SJCRH30 (cell line): ENCODE results near the gene TLX3. TPM values are rescaled to one million over a fixed set of nuclear protein-coding genes. Genes with fewer than 3 reads are reported as not detected.

Source experiments
- DNase-seq, 2 experiments: peaks; one replicate each; pipeline ENCODE4 v3.0.0-alpha.2; 2015 to 2020
- H3K27ac ChIP-seq: fragments of 250-450 bp; sonication (Bioruptor Pico); 2 replicates; pipeline ENCODE4 v1.5.1; 2020; ENCODE audit warnings: mild to moderate bottlenecking, moderate library complexity
- H3K27me3 ChIP-seq: fragments of 250-450 bp; sonication (Bioruptor Pico); 2 replicates; pipeline ENCODE4 v1.5.1; 2020; ENCODE audit warnings: mild to moderate bottlenecking, moderate library complexity
- H3K36me3 ChIP-seq: fragments of 250-450 bp; sonication (Bioruptor Pico); 2 replicates; pipeline ENCODE4 v1.5.1; 2020; ENCODE audit warnings: mild to moderate bottlenecking, moderate library complexity
- H3K4me1 ChIP-seq: fragments of 250-450 bp; sonication (Bioruptor Pico); 2 replicates; pipeline ENCODE4 v1.5.1; 2020; ENCODE audit warnings: mild to moderate bottlenecking, moderate library complexity
- H3K4me3 ChIP-seq: fragments of 250-450 bp; sonication (Bioruptor Pico); 2 replicates; pipeline ENCODE4 v1.5.1; 2020; ENCODE audit warnings: mild to moderate bottlenecking, moderate library complexity
- H3K9me3 ChIP-seq: fragments of 250-450 bp; sonication (Bioruptor Pico); replicated peaks from 2 replicates; pipeline ENCODE4 v1.5.1; 2020; ENCODE audit warnings: mild to moderate bottlenecking, moderate library complexity
- total RNA-seq: library from RNA; depleted of rRNA; stranded (reverse); fragments of >200 nt; shearing (Covaris generic); gene quantifications from 2 replicates; pipeline ENCODE4 v1.2.3, GENCODE V29; 2014

TLX3 gene
- total RNA-seq, 1 experiment from 2014 or later: 6.2 TPM

DNA sequence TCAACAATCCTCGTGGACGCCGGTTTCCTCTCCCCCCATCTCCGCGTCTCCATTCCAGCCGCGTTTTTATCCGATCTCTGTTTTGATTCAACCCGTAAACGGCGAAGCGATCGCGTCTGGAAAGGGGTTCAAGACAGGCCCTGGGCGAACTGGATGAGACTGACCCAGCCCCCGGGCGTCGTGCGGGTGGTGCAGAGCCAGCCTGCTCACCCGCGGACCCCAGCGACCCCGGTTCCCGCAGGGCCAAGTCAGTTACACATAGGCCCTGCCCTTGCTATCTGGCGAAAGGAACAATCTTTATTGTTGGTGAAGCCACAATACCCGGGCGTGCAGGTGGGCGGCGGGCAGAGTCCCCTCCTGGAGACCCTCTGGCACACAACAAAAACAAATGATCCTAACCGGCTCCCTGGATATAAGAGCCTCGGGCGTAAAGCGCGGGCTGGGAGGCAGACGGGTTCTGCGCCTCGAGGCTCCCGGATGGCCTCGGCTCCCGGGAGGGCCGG, 1.8 kb downstream of the TLX3 start:
- DNase-seq: no peak
- H3K4me3 ChIP-seq: no peak overlapping the region
- H3K9me3 ChIP-seq: no peaks in the 10 kb centered on the region
- H3K27ac ChIP-seq: no peak overlapping the region
- no peaks in the 10 kb centered on the region for H3K27me3 ChIP-seq
- H3K4me1 ChIP-seq: no peaks in the 10 kb centered on the region; the same call in 1 of the 2 replicates
- no peaks in the 10 kb centered on the region; the same call in 1 of the 2 replicates for H3K36me3 ChIP-seq

DNA sequence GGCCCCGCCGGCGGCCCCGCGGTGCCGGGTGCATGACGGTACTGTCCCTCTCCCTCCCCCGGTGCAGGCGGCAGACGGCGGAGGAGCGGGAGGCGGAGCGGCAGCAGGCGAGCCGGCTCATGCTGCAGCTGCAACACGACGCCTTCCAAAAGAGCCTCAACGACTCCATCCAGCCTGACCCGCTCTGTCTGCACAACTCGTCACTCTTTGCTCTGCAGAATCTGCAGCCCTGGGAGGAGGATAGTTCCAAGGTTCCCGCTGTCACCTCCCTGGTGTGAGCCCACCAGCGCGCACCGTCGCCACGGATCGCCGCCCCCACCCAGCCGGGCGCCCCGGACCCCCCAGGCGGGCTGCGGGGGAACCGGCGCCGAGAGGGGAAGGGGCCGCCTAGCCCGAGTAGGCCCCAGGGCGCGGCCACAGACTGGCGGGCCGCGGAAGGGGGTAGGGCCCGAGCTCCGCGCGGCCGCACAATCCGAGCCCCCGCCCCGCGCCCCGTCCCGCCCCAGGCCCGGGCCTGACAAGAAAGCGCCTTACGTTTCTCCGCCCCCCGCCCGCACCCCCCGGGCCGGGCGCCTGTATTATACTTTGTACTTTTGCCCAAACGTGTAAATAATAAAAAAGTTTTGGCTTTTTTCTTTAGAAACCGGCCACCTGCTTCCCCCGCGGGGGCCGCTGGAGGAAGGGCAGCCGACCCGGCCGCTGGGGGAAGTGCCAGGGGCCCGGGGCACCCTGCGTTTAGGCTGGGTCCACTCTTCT, 2.5 kb downstream of the TLX3 start:
- Histone ChIP-seq H3K4me1 (no peaks in the 10 kb centered on the region; the same call in 1 of the 2 replicates), H3K4me3 (no peak overlapping the region), H3K9me3 (no peaks in the 10 kb centered on the region), H3K27me3 (no peaks in the 10 kb centered on the region), H3K27ac (no peak overlapping the region), H3K36me3 (no peaks in the 10 kb centered on the region; the same call in 1 of the 2 replicates)
- no peak for DNase-seq

DNA sequence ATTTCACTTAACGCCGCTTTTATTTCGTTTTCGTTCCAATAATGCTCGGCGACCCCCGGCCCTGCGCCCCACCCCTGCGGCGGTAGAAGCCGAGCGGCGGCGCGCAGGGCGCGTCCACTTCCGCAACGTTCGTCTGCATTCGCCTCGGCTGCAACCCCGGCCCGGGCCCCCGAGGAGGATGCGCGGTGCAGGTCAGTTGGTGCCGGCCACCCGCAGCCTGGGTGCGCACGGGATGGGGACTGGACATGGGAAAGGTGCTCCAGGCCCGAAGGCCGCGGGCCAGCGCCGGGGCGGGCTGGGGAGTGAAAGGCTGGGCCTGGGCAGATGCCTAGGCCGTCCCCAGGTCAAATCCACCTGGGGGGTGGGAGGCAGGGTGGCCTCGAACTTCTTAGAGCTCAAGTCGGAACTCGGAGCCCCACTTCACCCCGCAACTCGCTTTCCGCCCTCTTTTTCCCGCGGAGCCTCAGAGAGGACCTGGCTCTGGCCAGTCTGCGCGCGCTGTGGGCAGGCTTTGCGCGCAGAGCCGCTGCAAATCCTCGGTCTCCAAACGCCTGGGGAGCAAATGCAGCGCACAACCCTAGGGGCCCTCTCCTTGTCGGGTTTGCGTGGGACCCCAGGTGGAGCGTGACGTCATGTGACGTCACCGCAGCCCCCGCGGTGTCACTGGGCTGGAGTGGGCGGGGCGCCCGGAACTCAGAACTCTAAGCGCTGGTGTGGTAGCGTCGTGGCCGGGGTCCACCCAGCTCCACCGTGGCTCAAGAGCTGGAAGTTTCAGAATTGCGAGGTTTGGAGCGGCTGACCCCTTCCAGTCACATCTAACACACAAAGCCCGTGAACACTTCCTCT, 3.3 kb downstream of the TLX3 start:
- Histone ChIP-seq H3K4me3 (no peak overlapping the region), H3K27ac (no peak overlapping the region), H3K36me3 (no peaks in the 10 kb centered on the region; the same call in 1 of the 2 replicates), H3K4me1 (no peaks in the 10 kb centered on the region; the same call in 1 of the 2 replicates), H3K27me3 (no peaks in the 10 kb centered on the region), H3K9me3 (no peaks in the 10 kb centered on the region)
- DNase-seq: no peak

DNA sequence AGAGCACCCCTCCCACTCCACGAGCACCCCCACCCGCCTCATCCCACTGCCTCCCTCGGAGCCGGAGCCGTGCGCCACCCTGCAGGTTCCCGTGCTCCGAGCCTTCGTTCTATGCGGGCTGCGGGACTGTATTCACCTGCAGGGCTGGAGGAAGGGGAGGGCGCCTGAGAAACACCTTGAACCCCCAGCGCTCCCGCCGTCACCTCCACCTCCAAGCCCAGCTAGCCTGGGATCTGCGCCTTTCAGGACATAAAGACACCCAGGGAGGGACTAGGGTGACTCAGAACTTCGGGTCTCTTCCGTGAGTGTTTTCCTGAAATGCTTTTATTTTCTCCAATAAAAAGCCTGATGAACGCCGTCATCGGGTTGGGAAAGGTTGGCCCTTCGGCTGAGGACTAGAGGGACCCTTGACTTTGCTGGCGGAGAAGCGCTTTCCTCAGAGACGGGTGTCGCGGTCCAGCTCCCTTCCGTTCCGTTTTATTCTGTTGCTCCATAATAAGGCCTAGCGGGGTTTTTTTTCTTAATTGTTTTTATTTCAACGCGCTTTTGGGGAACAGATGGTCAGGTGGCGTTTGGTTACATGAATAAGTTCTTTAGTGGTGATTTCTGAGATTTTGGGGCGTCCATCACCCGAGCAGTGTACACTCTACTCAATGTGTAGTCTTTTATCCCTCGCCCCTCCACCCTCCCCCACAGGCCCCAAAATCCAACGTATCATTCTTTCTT, 4.6 kb downstream of the TLX3 start:
- Histone ChIP-seq H3K27ac (no peak overlapping the region), H3K27me3 (no peaks in the 10 kb centered on the region), H3K4me3 (no peak overlapping the region), H3K36me3 (no peaks in the 10 kb centered on the region; the same call in 1 of the 2 replicates), H3K9me3 (no peaks in the 10 kb centered on the region), H3K4me1 (no peaks in the 10 kb centered on the region)
- no peak for DNase-seq

DNA sequence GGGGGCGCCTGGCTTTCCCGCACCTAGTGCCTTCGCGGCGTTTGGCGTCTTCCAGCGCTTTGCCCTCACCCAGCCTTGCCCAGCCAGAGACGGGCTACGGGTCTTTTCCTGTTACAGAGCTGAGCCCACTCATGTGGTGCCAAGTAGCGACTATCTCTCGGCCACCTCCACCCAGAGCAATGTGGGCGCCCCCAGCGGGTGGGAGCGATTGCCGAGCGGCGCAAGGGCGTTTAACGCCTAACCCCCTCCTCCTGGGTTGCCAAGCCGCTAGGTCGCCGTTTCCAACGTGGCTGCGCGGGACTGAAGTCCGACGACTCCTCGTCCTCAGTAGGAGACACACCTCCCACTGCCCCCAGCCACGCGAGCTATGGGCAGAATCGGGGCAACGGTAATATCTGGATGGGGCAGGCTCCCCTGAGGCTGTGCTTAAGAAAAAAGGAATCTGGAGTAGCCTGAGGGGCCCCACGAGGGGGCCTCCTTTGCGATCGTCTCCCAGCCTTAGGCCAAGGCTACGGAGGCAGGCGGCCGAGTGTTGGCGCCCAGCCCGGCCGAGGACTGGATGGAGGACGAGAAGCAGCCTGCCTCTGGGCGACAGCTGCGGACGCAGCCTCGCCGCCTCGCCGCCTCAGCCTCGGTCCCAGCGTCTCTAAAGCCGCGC, 5.8 kb downstream of the TLX3 start:
- Histone ChIP-seq H3K9me3 (no peaks in the 10 kb centered on the region), H3K4me1 (no peaks in the 10 kb centered on the region), H3K36me3 (no peaks in the 10 kb centered on the region; the same call in 1 of the 2 replicates), H3K27me3 (no peaks in the 10 kb centered on the region), H3K4me3 (no peak overlapping the region), H3K27ac (no peak overlapping the region)
- no peak for DNase-seq

DNA sequence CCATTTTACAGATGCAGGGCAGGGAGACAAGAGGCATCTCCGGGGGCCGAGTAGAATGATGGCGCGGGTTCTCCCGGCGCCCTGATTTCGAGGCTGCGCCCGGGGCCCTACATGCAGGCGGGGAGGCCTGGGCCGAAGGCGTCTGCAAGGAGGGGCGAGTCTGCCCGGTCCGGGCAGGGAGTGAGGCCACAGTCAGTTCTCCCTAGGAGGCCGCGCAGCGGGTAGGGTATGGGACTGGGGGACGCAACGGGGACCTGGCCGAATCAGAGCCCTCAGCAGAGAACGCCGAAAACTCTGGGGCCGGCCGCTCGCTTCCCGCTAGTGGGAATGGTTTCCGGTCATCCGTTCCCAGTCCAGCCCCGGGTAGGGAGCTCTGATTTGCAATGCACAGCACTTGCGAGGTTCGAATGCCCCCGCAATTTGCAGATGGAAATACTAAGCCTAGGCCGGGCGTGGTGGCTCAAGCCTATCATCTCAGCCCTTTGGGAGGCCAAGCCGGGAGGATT, 6.4 kb downstream of the TLX3 start:
- no peaks in the 10 kb centered on the region for H3K27me3 ChIP-seq
- no peak overlapping the region for H3K27ac ChIP-seq
- no peak overlapping the region for H3K4me3 ChIP-seq
- no peak for DNase-seq
- no peaks in the 10 kb centered on the region for H3K9me3 ChIP-seq
- no peaks in the 10 kb centered on the region for H3K4me1 ChIP-seq
- no peaks in the 10 kb centered on the region; the same call in 1 of the 2 replicates for H3K36me3 ChIP-seq

DNA sequence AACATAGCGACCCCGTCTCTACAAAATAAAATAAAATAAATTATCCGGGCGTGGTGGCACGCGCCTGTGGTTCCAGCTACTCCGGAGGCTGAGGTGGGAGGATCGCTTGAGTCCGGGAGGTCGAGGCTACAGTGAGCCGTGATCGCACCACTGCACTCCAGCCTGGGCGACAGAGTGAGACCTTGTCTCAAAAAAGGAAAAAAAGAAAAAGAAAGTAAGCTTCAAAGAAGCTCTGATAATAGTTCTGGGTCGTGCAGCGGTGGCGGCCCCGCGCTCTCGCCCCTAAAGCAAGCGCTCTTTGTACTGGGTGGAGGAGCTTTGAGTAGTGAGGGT, 6.8 kb downstream of the TLX3 start:
- no peak for DNase-seq
- Histone ChIP-seq H3K4me3 (no peak overlapping the region), H3K9me3 (no peaks in the 10 kb centered on the region), H3K27ac (no peak overlapping the region), H3K27me3 (no peaks in the 10 kb centered on the region), H3K36me3 (no peaks in the 10 kb centered on the region; the same call in 1 of the 2 replicates), H3K4me1 (no peaks in the 10 kb centered on the region)

DNA sequence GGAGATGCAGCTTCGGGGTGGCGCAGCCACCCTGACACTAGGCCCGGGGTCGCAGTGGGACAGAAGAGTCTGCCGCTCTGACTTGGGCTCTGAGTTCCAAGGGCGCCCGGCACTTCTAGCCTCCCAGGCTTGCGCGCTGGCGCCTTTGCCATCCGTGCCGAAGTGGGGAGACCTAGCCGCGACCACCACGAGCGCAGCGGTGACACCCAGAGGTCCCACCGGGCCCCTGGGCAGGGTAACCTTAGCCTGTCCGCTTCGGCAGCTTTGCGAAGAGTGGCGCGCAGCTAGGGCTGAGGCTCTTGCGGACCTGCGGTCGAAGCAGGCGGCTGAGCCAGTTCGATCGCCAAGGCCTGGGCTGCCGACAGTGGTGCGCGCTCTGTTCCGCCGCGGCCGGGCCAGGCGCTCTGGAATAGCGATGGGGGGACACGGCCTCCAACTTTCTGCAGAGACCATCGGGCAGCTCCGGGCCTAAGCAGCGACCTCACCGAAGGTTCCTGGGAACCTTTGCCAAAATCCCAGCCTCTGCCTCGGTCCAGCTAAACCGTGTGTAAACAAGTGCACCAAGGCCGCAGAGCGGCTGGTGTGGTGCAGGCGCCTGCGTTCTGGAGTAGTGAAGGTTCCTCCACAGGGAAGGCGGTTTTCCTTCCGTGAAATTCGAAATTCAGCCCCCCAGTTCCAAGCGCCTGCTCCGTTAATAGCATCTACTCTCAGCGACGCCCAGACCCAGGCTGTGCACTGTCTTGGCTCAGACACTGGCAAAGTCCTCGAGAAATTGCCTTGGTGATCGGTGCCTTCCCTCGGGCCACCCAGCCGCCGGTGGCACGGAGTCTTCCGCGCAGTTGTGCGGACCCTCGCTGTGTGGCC, 7.4 kb downstream of the TLX3 start:
- Histone ChIP-seq H3K36me3 (no peaks in the 10 kb centered on the region), H3K9me3 (no peaks in the 10 kb centered on the region), H3K27me3 (no peaks in the 10 kb centered on the region), H3K27ac (no peak overlapping the region), H3K4me3 (no peak overlapping the region), H3K4me1 (no peaks in the 10 kb centered on the region)
- no peak for DNase-seq

DNA sequence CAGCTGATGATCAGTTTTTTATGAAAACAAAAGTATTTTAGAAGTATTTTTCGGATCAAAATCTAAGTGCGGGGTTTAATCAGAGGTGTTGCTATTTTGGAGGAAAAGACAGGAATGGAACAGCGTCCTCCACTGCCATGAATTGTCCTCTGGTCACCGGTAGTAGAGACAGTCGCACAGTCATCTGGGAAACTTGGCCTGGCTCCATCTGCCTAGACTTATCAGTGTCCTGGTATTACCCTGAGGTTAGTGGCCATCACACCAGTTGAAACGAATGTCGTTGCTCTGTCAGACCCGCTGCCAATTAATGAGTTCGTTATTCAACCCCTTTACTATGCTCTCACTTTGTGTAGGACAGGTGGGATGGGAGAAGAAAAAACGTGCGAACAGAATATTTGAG, 8.2 kb downstream of the TLX3 start:
- H3K27me3 ChIP-seq: no peaks in the 10 kb centered on the region

DNA sequence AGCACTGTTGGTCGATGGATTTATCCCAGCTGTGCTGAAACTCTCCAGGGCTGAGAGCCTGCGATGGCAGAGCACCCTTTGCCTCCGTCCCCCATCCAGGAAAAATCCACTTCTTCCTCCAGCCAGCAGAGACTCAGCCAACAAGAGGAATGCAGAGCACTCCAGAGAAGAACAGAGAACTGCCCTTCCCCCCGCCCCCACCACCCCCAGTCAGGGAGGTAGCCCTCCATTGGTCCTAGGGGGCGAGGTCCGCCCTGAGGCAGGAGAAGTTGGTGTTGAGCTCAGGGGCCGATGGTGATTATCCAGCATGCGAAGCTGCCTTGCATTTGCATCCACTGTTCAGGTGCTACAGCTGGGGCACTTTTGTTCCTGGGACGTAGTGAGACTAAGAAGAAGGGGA, 9.0 kb downstream of the TLX3 start:
- Histone ChIP-seq H3K9me3 (no peaks in the 10 kb centered on the region), H3K4me1 (no peaks in the 10 kb centered on the region), H3K27me3 (no peaks in the 10 kb centered on the region), H3K27ac (no peak overlapping the region), H3K4me3 (no peak overlapping the region), H3K36me3 (no peaks in the 10 kb centered on the region)
- no peak for DNase-seq

More for the DNA sequence above, 8.2 kb downstream of the TLX3 start:
- no peaks in the 10 kb centered on the region for H3K36me3 ChIP-seq
- H3K9me3 ChIP-seq: no peaks in the 10 kb centered on the region
- no peak overlapping the region for H3K4me3 ChIP-seq
- H3K4me1 ChIP-seq: no peaks in the 10 kb centered on the region
- no peak for DNase-seq
- H3K27ac ChIP-seq: no peak overlapping the region

DNA sequence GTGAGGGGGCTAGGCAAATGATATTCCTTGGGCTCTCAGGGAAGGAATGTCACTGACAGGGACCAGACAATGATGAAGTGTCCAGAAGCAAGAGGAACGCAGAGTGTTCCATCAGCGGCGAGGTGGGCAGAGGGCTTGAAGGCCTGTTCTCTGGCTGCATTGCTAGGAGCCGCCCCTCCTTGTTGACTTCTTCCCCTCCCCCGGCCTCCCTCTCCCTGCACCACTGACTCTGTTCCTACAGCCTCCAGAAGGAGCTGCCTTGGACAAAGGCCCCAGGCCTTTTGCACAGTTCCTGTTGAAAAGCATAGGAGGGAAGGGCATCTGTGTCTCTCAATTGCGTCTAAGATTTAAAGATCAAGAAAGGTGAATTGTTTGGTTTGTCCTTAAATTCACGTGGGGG, 12.4 kb downstream of the TLX3 start:
- Histone ChIP-seq H3K4me3 (no peak overlapping the region), H3K27me3 (no peaks in the 10 kb centered on the region), H3K36me3 (no peaks in the 10 kb centered on the region), H3K4me1 (no peaks in the 10 kb centered on the region), H3K27ac (no peak overlapping the region), H3K9me3 (no peaks in the 10 kb centered on the region)
- DNase-seq: no peak

DNA sequence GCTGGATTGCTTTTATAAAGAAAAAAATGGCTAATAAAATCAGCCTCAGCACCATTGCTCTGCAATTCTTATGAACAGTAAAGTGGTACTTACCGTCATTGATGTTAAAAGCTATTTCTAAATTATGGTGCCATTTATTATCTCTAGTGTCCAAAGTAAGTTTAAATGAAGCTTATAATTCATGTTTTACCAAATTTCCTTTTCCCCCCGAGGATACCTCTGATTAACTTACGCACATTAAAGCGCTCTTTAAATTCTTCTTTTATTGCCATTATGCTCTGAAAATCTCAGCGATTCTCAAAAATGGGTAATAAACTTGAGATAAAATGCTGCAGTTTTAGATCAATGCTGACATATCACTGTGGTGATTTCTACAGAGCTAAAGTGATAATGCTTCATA, 13.5 kb downstream of the TLX3 start:
- H3K4me3 ChIP-seq: no peak overlapping the region
- no peaks in the 10 kb centered on the region for H3K36me3 ChIP-seq
- no peaks in the 10 kb centered on the region for H3K9me3 ChIP-seq
- H3K27ac ChIP-seq: no peak overlapping the region
- no peaks in the 10 kb centered on the region for H3K27me3 ChIP-seq
- DNase-seq: no peak
- H3K4me1 ChIP-seq: no peaks in the 10 kb centered on the region

DNA sequence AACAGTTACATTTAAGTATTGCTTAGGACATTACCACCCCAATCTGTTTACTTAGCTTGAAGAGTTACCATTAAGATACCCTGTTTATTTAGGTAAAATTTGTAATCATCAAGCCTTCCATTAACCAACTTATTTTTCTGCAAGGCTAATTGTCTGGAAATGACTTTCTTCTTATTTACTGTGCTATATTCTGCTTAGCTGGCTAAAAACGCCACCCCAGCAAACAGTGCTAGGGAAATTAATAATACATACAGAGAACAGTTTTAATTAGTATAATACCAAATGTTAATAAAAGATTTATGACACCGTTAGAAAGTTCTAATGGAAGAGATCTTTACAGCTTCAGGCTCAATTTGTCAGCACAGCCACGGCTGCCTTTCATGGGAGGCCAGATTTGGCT, 14.0 kb downstream of the TLX3 start:
- DNase-seq: no peak
- H3K9me3 ChIP-seq: no peaks in the 10 kb centered on the region
- no peak overlapping the region for H3K27ac ChIP-seq
- no peaks in the 10 kb centered on the region for H3K27me3 ChIP-seq
- no peak overlapping the region for H3K4me3 ChIP-seq
- H3K4me1 ChIP-seq: no peaks in the 10 kb centered on the region
- H3K36me3 ChIP-seq: no peaks in the 10 kb centered on the region
